IMR-90 (cell line): ENCODE measurements around the gene ZNF534. TPM values are rescaled to one million over a fixed set of nuclear protein-coding genes. Genes with fewer than 3 reads are reported as not detected.

Experiments
- ATAC-seq: fragments of 200-7000 bp; cut with Tn5 transposase; 2 replicates; pipeline ENCODE4 v1.9.1; 2020; ENCODE audit warnings: low read depth, mild to moderate bottlenecking, moderate library complexity
- BruUV-seq: library from RNA; stranded (reverse); fragments of 400-500 nt; replicated peaks from 2 replicates; lab custom pipeline; 2021; lab: Mats Ljungman, UMichigan
- CTCF ChIA-PET: fragments of 300-600 bp; formaldehyde crosslinking; extraction: SDS; loops from one replicate; lab custom pipeline; 2021; ENCODE audit warnings: antibody characterized with exemption; lab: Yijun Ruan, JAX
- POLR2A ChIA-PET: fragments of 300-600 bp; sonication (Branson Sonifier 250); formaldehyde crosslinking; loops from one replicate; lab custom pipeline; 2022; ENCODE audit warnings: antibody characterized with exemption; ENCODE audit not compliant: unreplicated experiment; lab: Charles Lee
- DNase-seq: peaks from one replicate; pipeline ENCODE4 v3.0.0; 2013
- H2AFZ ChIP-seq: replicated peaks from 2 replicates; pipeline ENCODE3; 2013; ENCODE audit warnings: low read length, mild to moderate bottlenecking; ENCODE audit not compliant: poor library complexity
- H2AK5ac ChIP-seq: 2 replicates; pipeline ENCODE4 v1.6.1; 2013; ENCODE audit warnings: low read depth, low read length, inconsistent platforms
- H2AK9ac ChIP-seq: replicated peaks from 2 replicates; pipeline ENCODE3; 2013; ENCODE audit warnings: mild to moderate bottlenecking, low read depth, low read length, moderate library complexity; ENCODE audit not compliant: poor library complexity
- H2BK120ac ChIP-seq: 2 replicates; pipeline ENCODE4 v1.6.1; 2013; ENCODE audit warnings: low read depth, low read length, inconsistent platforms
- H2BK15ac ChIP-seq: 3 replicates; pipeline ENCODE4 v1.6.1; 2013; ENCODE audit warnings: low read depth, low read length, inconsistent platforms
- H2BK20ac ChIP-seq: 2 replicates; pipeline ENCODE4 v1.6.1; 2013; ENCODE audit warnings: low read depth, mild to moderate bottlenecking, inconsistent platforms, low read length, moderate library complexity
- H2BK5ac ChIP-seq: 2 replicates; pipeline ENCODE4 v1.6.1; 2013; ENCODE audit warnings: mild to moderate bottlenecking, low read depth, low read length, inconsistent platforms; ENCODE audit not compliant: poor library complexity, severe bottlenecking
- H3K14ac ChIP-seq: replicated peaks from 2 replicates; pipeline ENCODE4 v1.6.1; 2013; ENCODE audit warnings: low read depth, low read length, inconsistent platforms
- H3K18ac ChIP-seq: 2 replicates; pipeline ENCODE4 v1.6.1; 2013; ENCODE audit warnings: low read depth, low read length, control low read depth
- H3K23ac ChIP-seq: 2 replicates; pipeline ENCODE4 v1.6.1; 2013; ENCODE audit warnings: low read depth, low read length, inconsistent platforms
- H3K27ac ChIP-seq: 2 replicates; pipeline ENCODE4 v1.5.1; 2013; ENCODE audit warnings: mild to moderate bottlenecking, control low read depth, low read length; ENCODE audit not compliant: insufficient read depth
- H3K27me3 ChIP-seq: 2 replicates; pipeline ENCODE4 v1.6.1; 2013; ENCODE audit warnings: low read length; ENCODE audit not compliant: control insufficient read depth, insufficient read depth
- H3K36me3 ChIP-seq: 2 replicates; pipeline ENCODE4 v1.6.1; 2013; ENCODE audit warnings: low read length, mixed read lengths; ENCODE audit not compliant: control insufficient read depth, insufficient read depth
- H3K4ac ChIP-seq: 2 replicates; pipeline ENCODE4 v1.6.1; 2013; ENCODE audit warnings: low read depth, low read length, inconsistent platforms
- H3K4me1 ChIP-seq: 2 replicates; pipeline ENCODE4 v1.6.1; 2013; ENCODE audit warnings: low read length, mixed read lengths; ENCODE audit not compliant: control insufficient read depth, insufficient read depth
- H3K4me2 ChIP-seq: 2 replicates; pipeline ENCODE4 v1.6.1; 2013; ENCODE audit warnings: low read depth, mild to moderate bottlenecking, control low read depth, low read length, moderate library complexity
- H3K4me3 ChIP-seq: 2 replicates; pipeline ENCODE4 v1.5.1; 2013; ENCODE audit warnings: low read depth, mild to moderate bottlenecking, control low read depth, low read length, moderate library complexity; ENCODE audit not compliant: insufficient read depth
- H3K56ac ChIP-seq: 2 replicates; pipeline ENCODE4 v1.6.1; 2013; ENCODE audit warnings: low read length, inconsistent platforms; ENCODE audit not compliant: insufficient read depth; ENCODE audit errors: extremely low read depth
- H3K79me1 ChIP-seq, 2 experiments: 2 replicates each; pipeline ENCODE4 v1.6.1; 2013; ENCODE audit warnings: low read length in 2 of 2, inconsistent platforms in 1 of 2, low read depth in 1 of 2
- H3K9ac ChIP-seq: 2 replicates; pipeline ENCODE4 v1.6.1; 2013; ENCODE audit warnings: low read depth, low read length, control low read depth
- H3K9me1 ChIP-seq: 2 replicates; pipeline ENCODE4 v1.6.1; 2013; ENCODE audit warnings: low read length, inconsistent platforms; ENCODE audit not compliant: insufficient read depth
- H3K9me3 ChIP-seq: 2 replicates; pipeline ENCODE4 v1.6.1; 2013; ENCODE audit warnings: low read length; ENCODE audit not compliant: control insufficient read depth, insufficient read depth
- H4K20me1 ChIP-seq: 2 replicates; pipeline ENCODE4 v1.6.1; 2013; ENCODE audit warnings: low read length, inconsistent platforms; ENCODE audit not compliant: insufficient read depth
- H4K5ac ChIP-seq: 2 replicates; pipeline ENCODE4 v1.6.1; 2013; ENCODE audit warnings: mild to moderate bottlenecking, low read depth, low read length, control low read depth
- H4K8ac ChIP-seq, 2 experiments: 2 replicates each; pipeline ENCODE4 v1.6.1; 2013; ENCODE audit warnings: low read depth in 2 of 2, low read length in 2 of 2, control low read depth in 1 of 2, inconsistent platforms in 1 of 2
- H4K91ac ChIP-seq: 2 replicates; pipeline ENCODE4 v1.6.1; 2013; ENCODE audit warnings: low read depth, low read length, inconsistent platforms; ENCODE audit not compliant: insufficient read depth
- BHLHE40 ChIP-seq: fragments of 150-350 bp; IDR thresholded peaks from 2 replicates; pipeline ENCODE4 v1.6.1; 2016; ENCODE audit warnings: mild to moderate bottlenecking, low read depth, low read length
- FOS ChIP-seq: fragments of 150-350 bp; IDR thresholded peaks from 2 replicates; pipeline ENCODE4 v1.6.1; 2016; ENCODE audit warnings: low read depth, low read length
- MAZ ChIP-seq: IDR thresholded peaks from 2 replicates; pipeline ENCODE4 v1.6.1; 2012; ENCODE audit warnings: low read depth, mild to moderate bottlenecking, low read length, improper control_type of control experiment, moderate library complexity, borderline replicate concordance
- MXI1 ChIP-seq: IDR thresholded peaks from 2 replicates; pipeline ENCODE4 v1.6.1; 2012; ENCODE audit warnings: low read depth, mild to moderate bottlenecking, low read length, moderate library complexity, borderline replicate concordance
- NFE2L2 ChIP-seq: fragments of 150-350 bp; IDR thresholded peaks from 2 replicates; pipeline ENCODE4 v1.6.1; 2016; ENCODE audit warnings: low read depth, mild to moderate bottlenecking, low read length
- POLR2A ChIP-seq: IDR thresholded peaks from 2 replicates; pipeline ENCODE4 v1.6.1; 2012; ENCODE audit warnings: mild to moderate bottlenecking, low read depth, low read length
- RCOR1 ChIP-seq: IDR thresholded peaks from 2 replicates; pipeline ENCODE4 v1.6.1; 2012; ENCODE audit warnings: mild to moderate bottlenecking, low read length, improper control_type of control experiment; ENCODE audit not compliant: insufficient replicate concordance
- WGBS, 2 experiments: methylation state at CpG; one replicate each; pipeline versions ENCODE4 v1.1.5 to v1.1.7; 2013; ENCODE audit warnings: missing lambda C conversion rate in 2 of 2; ENCODE audit not compliant: insufficient read length in 1 of 2; ENCODE audit errors: extremely low coverage in 2 of 2; 5-methylcytosine and 5-hydroxymethylcytosine counted together
- dilution Hi-C: fragments of 300-500 bp; cut with HindIII; formaldehyde crosslinking; loops from one replicate; pipeline ENCODE4 v1.14.3; 2018; ENCODE audit warnings: low sequenced_read_pairs; ENCODE audit not compliant: unreplicated experiment
- in situ Hi-C: fragments of 300-500 bp; cut with MboI; formaldehyde crosslinking; loops from 3 replicates; pipeline ENCODE4 v1.14.3; 2019; ENCODE audit warnings: low sequenced_read_pairs, inconsistent platforms, mixed read lengths
- intact Hi-C: fragments of 100-400 bp; cut with micrococcal nuclease; formaldehyde crosslinking; loops from 2 replicates; pipeline ENCODE4 v1.10.0; 2022
- polyA plus RNA-seq, 3 experiments: library from polyadenylated mRNA; depleted of rRNA; stranded (reverse); fragments of >200 nt; gene quantifications; 2 replicates each; pipeline ENCODE4 v1.2.3, GENCODE V29; 2012; ENCODE audit warnings: low replicate concordance in 1 of 3
- total RNA-seq: library from RNA; depleted of rRNA; stranded (reverse); fragments of >200 nt; gene quantifications from 2 replicates; pipeline ENCODE4 v1.2.3, GENCODE V29; 2012

ZNF534 gene
- total and polyA plus RNA-seq, 2 of the 4 experiments (the other 2 are of a cell fraction) = not detected

DNA sequence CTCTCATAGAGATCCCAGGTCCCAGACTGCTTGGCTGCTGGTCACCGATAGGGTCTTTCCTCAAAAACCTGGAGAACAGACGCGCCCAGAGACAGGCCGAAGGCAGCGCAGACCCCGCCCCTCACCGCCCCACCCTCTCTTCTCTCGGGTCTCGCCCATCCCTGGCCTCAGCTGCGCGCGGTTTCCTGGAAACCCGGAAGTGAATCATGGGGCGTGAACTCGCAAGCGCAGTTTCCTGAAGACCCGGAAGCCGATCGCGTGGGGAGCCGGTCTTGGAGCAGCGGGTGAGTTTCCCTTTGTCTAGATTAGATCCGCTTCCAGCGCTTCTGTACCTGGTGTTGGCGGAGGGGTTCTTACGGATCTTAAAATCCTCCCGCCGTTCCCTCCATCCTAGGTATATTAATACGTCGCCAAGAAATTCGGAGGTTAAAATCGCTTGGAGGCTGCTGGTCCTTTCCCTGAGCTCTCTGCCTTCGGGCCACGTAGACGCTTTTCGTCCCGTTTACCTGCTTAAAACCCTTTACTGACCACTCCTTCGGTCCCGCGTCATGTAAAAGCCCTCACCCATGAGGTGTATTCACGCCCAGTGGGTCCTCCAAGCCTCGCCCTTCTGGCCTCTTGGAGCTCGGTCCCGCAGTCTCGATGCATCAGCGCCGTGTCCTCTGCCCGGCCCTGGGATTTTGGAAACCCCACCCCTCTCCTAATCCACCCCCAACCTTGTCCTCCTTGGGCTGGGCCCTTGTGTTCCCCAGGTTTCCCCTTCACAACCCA lies 24.6 kb downstream of the ZNF534 start, which contains the start of gene ZNF578:
Gene ZNF578 (plus strand): TSS at position 230 of the 771 bp plus-strand sequence. CDS start 48,293 bp downstream, outside the sequence.
- no peak within 1 kb of the TSS for H2BK5ac ChIP-seq
- peak within 1 kb of the TSS; percentile 94 for H2AFZ ChIP-seq
- TF ChIP-seq BHLHE40 (no peak), POLR2A (peak; percentile 57; the same call in 1 of the 2 replicates), RCOR1 (no peak), MXI1 (no peak), NFE2L2 (no peak), MAZ (peak; percentile 61; the same call in 1 of the 2 replicates), FOS (no peak)
- H3K27me3 ChIP-seq = no peaks in the 10 kb centered on the region
- intact Hi-C loops (no loop called here), in situ Hi-C loops (no loop called here), dilution Hi-C loops (no loop called here)
- POLR2A ChIA-PET = no interaction called here
- H3K4ac ChIP-seq = peak within 1 kb of the TSS; percentile 59; the same call in 1 of the 2 replicates
- peak within 1 kb of the TSS; percentile 76 for H3K4me2 ChIP-seq
- H3K56ac ChIP-seq = no peak within 1 kb of the TSS; the same call in 1 of the 2 replicates
- no peak within 1 kb of the TSS for H4K91ac ChIP-seq
- DNase-seq (peak; percentile 84), ATAC-seq (peak; percentile 99)
- no peaks in the 10 kb centered on the region for H4K20me1 ChIP-seq
- peaks cover 0 to 6% of the 10 kb centered on the region in 2 experiments; a peak in 1 of 4 replicates for H3K79me1 ChIP-seq
- H2BK120ac ChIP-seq = no peak within 1 kb of the TSS
- H3K14ac ChIP-seq = peak within 1 kb of the TSS; percentile 66; the same call in 1 of the 2 replicates
- no peak within 1 kb of the TSS for H2AK9ac ChIP-seq
- peaks cover 42% of the 10 kb centered on the region for H3K9me3 ChIP-seq
- peak within 1 kb of the TSS; percentile 33; the same call in 1 of the 2 replicates for H3K27ac ChIP-seq
- peak within 1 kb of the TSS; percentile 83 for H4K5ac ChIP-seq
- H3K23ac ChIP-seq = 0 out of 2 replicates have a peak within 1 kb of the TSS, but pooled peaks have one; percentile 42
- peak within 1 kb of the TSS; percentile 59 for H3K9ac ChIP-seq
- H3K18ac ChIP-seq = no peak within 1 kb of the TSS
- CTCF ChIA-PET = no interaction called here
- no peak within 1 kb of the TSS for H2BK20ac ChIP-seq
- H3K4me1 ChIP-seq = no peaks in the 10 kb centered on the region
- 2% methylated on average over 23 of the region's 48 CpGs; no CpG with 5 or more reads in 1 of the 2 experiments for WGBS, 2 experiments
- H2BK15ac ChIP-seq = no peak within 1 kb of the TSS
- H3K9me1 ChIP-seq = no peaks in the 10 kb centered on the region
- TSS peak; percentile 75 for BruUV-seq
- H3K4me3 ChIP-seq = peak within 1 kb of the TSS; percentile 81
- H2AK5ac ChIP-seq = no peak within 1 kb of the TSS
- H4K8ac ChIP-seq = peak within 1 kb of the TSS; percentile 90 to 91
- peaks cover 20% of the 10 kb centered on the region for H3K36me3 ChIP-seq
